ENCODE data around the gene PTPRQ. TPM values are rescaled to one million over a fixed set of nuclear protein-coding genes. Genes with fewer than 3 reads are reported as not detected.

Gene PTPRQ
- total and polyA plus RNA-seq, 2 of the 8 experiments (the other 6 are each of a cell fraction or from before 2014, with no cell fraction given) = not detected

- TF ChIP-seq CHD7 (IDR thresholded peaks at IDR 0.05; ENCODE audit: insufficient replicate concordance, low read length) (no peak), SP4 (IDR thresholded peaks at IDR 0.05; ENCODE audit: low read length) (no peak), USF2 (IDR thresholded peaks at IDR 0.05; ENCODE audit: low read length) (no peak), CHD1 (IDR thresholded peaks at IDR 0.05; ENCODE audit: low read depth, low read length) (no peak), MAFK (IDR thresholded peaks at IDR 0.05; ENCODE audit: low read depth, low read length) (no peak), SIN3A (conservative IDR thresholded peaks at IDR 0.05 in 1 of 2, IDR thresholded peaks at IDR 0.05 in 1 of 2; ENCODE audit: low read depth in 1 of 2, low read length in 2 of 2) (no peak), TEAD4 (IDR thresholded peaks at IDR 0.05; ENCODE audit: low read depth, low read length) (no peak)
- TF ChIP-seq, protein P1, sequence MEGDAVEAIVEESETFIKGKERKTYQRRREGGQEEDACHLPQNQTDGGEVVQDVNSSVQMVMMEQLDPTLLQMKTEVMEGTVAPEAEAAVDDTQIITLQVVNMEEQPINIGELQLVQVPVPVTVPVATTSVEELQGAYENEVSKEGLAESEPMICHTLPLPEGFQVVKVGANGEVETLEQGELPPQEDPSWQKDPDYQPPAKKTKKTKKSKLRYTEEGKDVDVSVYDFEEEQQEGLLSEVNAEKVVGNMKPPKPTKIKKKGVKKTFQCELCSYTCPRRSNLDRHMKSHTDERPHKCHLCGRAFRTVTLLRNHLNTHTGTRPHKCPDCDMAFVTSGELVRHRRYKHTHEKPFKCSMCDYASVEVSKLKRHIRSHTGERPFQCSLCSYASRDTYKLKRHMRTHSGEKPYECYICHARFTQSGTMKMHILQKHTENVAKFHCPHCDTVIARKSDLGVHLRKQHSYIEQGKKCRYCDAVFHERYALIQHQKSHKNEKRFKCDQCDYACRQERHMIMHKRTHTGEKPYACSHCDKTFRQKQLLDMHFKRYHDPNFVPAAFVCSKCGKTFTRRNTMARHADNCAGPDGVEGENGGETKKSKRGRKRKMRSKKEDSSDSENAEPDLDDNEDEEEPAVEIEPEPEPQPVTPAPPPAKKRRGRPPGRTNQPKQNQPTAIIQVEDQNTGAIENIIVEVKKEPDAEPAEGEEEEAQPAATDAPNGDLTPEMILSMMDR (IDR thresholded peaks at IDR 0.05; ENCODE audit: control extremely low read depth in 1 of 3, insufficient read depth in 1 of 3, low read depth in 1 of 3, low read length in 3 of 3) = no peak
Measured at GRCh38 chr12:80422550-80422949, 21.5 kb upstream of the PTPRQ start (continued).

Data from H1 (cell line).